K562 (cell line): ENCODE data around the gene PLCB4.

Experiments
- CTCF ChIP-seq, 3 experiments: IDR thresholded peaks in 2 of 3; conservative IDR thresholded peaks in 1 of 3; 2 replicates each; pipeline ENCODE4 v1.5.1; 2011 to 2012; ENCODE audit warnings: low read length in 3 of 3, mild to moderate bottlenecking in 3 of 3, control low read depth in 2 of 3, improper control_type of control experiment in 1 of 3, inconsistent platforms in 1 of 3, low read depth in 1 of 3, mixed read lengths in 1 of 3, moderate library complexity in 1 of 3; ENCODE audit not compliant: insufficient read depth in 2 of 3
- FOXO4 ChIP-seq: fragments of 450-650 bp; formaldehyde crosslinking; IDR thresholded peaks from 2 replicates; pipeline ENCODE4 v1.4.0; 2020; ENCODE audit warnings: mild to moderate bottlenecking, moderate library complexity
- HEY1 ChIP-seq: fragments of 250-450 bp; sonication (Bioruptor Pico); IDR thresholded peaks from 2 replicates; pipeline ENCODE4 v1.5.0; 2020; ENCODE audit warnings: mild to moderate bottlenecking, moderate library complexity, borderline replicate concordance
- NKRF ChIP-seq: fragments of 450-650 bp; IDR thresholded peaks from 2 replicates; pipeline ENCODE4 v1.6.1; 2016; ENCODE audit warnings: borderline replicate concordance
- SMARCA5 ChIP-seq: fragments of 450-650 bp; IDR thresholded peaks from 2 replicates; pipeline ENCODE4 v1.6.1; 2016
- SMARCE1 ChIP-seq: fragments of 450-650 bp; IDR thresholded peaks from 2 replicates; pipeline ENCODE4 v1.7.1; 2016; ENCODE audit warnings: mild to moderate bottlenecking
- USF1 ChIP-seq: sonication (generic); formaldehyde crosslinking; IDR thresholded peaks from 2 replicates; pipeline ENCODE4 v1.9.0; 2022; ENCODE audit warnings: mild to moderate bottlenecking, missing genetic modification reagents
- USF2 ChIP-seq: sonication (generic); formaldehyde crosslinking; IDR thresholded peaks from 2 replicates; pipeline ENCODE4 v1.5.0; 2020; ENCODE audit warnings: missing genetic modification reagents
- ZNF586 ChIP-seq: fragments of 450-650 bp; formaldehyde crosslinking; conservative IDR thresholded peaks from 2 replicates; pipeline ENCODE4 v1.4.0; 2020; ENCODE audit warnings: mild to moderate bottlenecking, moderate library complexity
- ZNF830 ChIP-seq: fragments of 250-450 bp; sonication (Bioruptor Pico); IDR thresholded peaks from 2 replicates; pipeline ENCODE4 v1.5.0; 2021; ENCODE audit warnings: mild to moderate bottlenecking

GRCh38 chr20:9100691-9101090 lies 31.8 kb downstream of the PLCB4 start:
- TF ChIP-seq CTCF (IDR thresholded peaks at IDR 0.05 in 2 of 3, conservative IDR thresholded peaks at IDR 0.05 in 1 of 3; ENCODE audit: insufficient read depth in 2 of 3, low read depth in 1 of 3, low read length in 3 of 3) (no peak), USF1 (CRISPR knock-in tag) (no peak), SMARCA5 (no peak), ZNF830 (CRISPR knock-in tag) (no peak), FOXO4 (no peak), USF2 (CRISPR knock-in tag) (no peak), NKRF (no peak), ZNF586 (CRISPR knock-in tag) (no peak), SMARCE1 (no peak), HEY1 (CRISPR knock-in tag) (no peak)
